SKM-1 treated with dmso at 0.1 percent for 144 hours (cell line): ENCODE measurements around the gene SPECC1.
"Not testable (repeated sequence)": the region's sequence is repeated elsewhere in the genome, so short reads cannot be mapped to it uniquely, and the experiment has no call there.

Experiments used
- DNase-seq: peaks from one replicate; lab custom pipeline; 2025; ENCODE audit not compliant: unreplicated experiment; lab: John Stamatoyannopoulos, UW

The SPECC1 gene

GRCh38 chr17:20228410-20228809, 219.3 kb downstream of the SPECC1 start:
- no peak for DNase-seq

- no peak for DNase-seq
Measured at GRCh38 chr17:20228860-20229259, 219.7 kb downstream of the SPECC1 start.

- no peak for DNase-seq
Measured at GRCh38 chr17:20230924-20231323, 221.8 kb downstream of the SPECC1 start.

GRCh38 chr17:20232611-20233010, 223.5 kb downstream of the SPECC1 start:
- no peak for DNase-seq

GRCh38 chr17:20234276-20234675, 225.1 kb downstream of the SPECC1 start:
- DNase-seq: no peak

- no peak for DNase-seq
Measured at GRCh38 chr17:20235747-20236146, 226.6 kb downstream of the SPECC1 start.

GRCh38 chr17:20236578-20237227, 227.5 kb downstream of the SPECC1 start:
- DNase-seq: no peak

- DNase-seq: not testable (repeated sequence)
Measured at GRCh38 chr17:20239776-20240175, 230.6 kb downstream of the SPECC1 start.

- no peak for DNase-seq
Measured at GRCh38 chr17:20241855-20242254, 232.7 kb downstream of the SPECC1 start.

- DNase-seq: no peak
Measured at GRCh38 chr17:20242271-20242670, 233.1 kb downstream of the SPECC1 start.

GRCh38 chr17:20243524-20243923, 234.4 kb downstream of the SPECC1 start:
- no peak for DNase-seq

- DNase-seq: no peak
Measured at GRCh38 chr17:20244671-20245070, 235.5 kb downstream of the SPECC1 start.

- no peak for DNase-seq
Measured at GRCh38 chr17:20246692-20247091, 237.5 kb downstream of the SPECC1 start.

- no peak for DNase-seq
Measured at GRCh38 chr17:20253323-20253722, 244.2 kb downstream of the SPECC1 start.

GRCh38 chr17:20254541-20254940, 245.4 kb downstream of the SPECC1 start:
- DNase-seq: no peak

GRCh38 chr17:20256144-20256543, 247.0 kb downstream of the SPECC1 start:
- DNase-seq: no peak

GRCh38 chr17:20257008-20257407, 247.8 kb downstream of the SPECC1 start:
- DNase-seq: no peak

GRCh38 chr17:20257798-20258197, 248.6 kb downstream of the SPECC1 start:
- no peak for DNase-seq

GRCh38 chr17:20259668-20260067, 250.5 kb downstream of the SPECC1 start:
- no peak for DNase-seq

GRCh38 chr17:20260268-20260667, 251.1 kb downstream of the SPECC1 start:
- no peak for DNase-seq

- no peak for DNase-seq
Measured at GRCh38 chr17:20262226-20263114, 253.3 kb downstream of the SPECC1 start.

- DNase-seq: not testable (repeated sequence)
Measured at GRCh38 chr17:20263115-20263433, 253.9 kb downstream of the SPECC1 start.
